OCI-LY3 (cell line): Measurements from ENCODE around the gene CSE1L.

Experiments
- H2AFZ ChIP-seq: fragments of 200-600, 300-600 bp; shearing (Covaris generic); 2 replicates; pipeline ENCODE4 v1.6.0; 2014; ENCODE audit warnings: antibody characterized with exemption, low read depth, low read length
- H3K27ac ChIP-seq: fragments of 200-600, 300-600 bp; sonication (generic); 2 replicates; pipeline ENCODE4 v1.5.1; 2014; ENCODE audit warnings: mild to moderate bottlenecking, low read length, moderate library complexity, mixed read lengths
- H3K27me3 ChIP-seq: fragments of 200-600, 300-600 bp; sonication (generic); 2 replicates; pipeline ENCODE4 v1.6.1; 2014; ENCODE audit warnings: low read depth, low read length, mixed read lengths
- H3K36me3 ChIP-seq: fragments of 200-600, 300-600 bp; sonication (generic); replicated peaks from 2 replicates; pipeline ENCODE3; 2014; ENCODE audit warnings: low read depth, low read length, mixed read lengths
- H3K4me1 ChIP-seq: fragments of 300-600, 200-600 bp; sonication (generic); 2 replicates; pipeline ENCODE4 v1.6.1; 2014; ENCODE audit warnings: low read length, mixed read lengths
- H3K4me2 ChIP-seq: fragments of 200-600, 300-600 bp; sonication (generic); 2 replicates; pipeline ENCODE4 v1.6.1; 2014; ENCODE audit warnings: low read length, mixed read lengths
- H3K4me3 ChIP-seq: fragments of 300-600, 200-600 bp; sonication (generic); 2 replicates; pipeline ENCODE4 v1.5.1; 2014; ENCODE audit warnings: antibody characterized with exemption, mild to moderate bottlenecking, low read length, moderate library complexity
- H3K79me2 ChIP-seq: fragments of 300-600, 200-600 bp; shearing (Covaris generic); 2 replicates; pipeline ENCODE4 v1.6.1; 2014; ENCODE audit warnings: mild to moderate bottlenecking, low read length, mixed read lengths
- H3K9ac ChIP-seq: fragments of 300-600, 200-600 bp; shearing (Covaris generic); 2 replicates; pipeline ENCODE4 v1.6.0; 2014; ENCODE audit warnings: mild to moderate bottlenecking, low read length, moderate library complexity
- H3K9me3 ChIP-seq: fragments of 200-600, 300-600 bp; shearing (Covaris generic); 2 replicates; pipeline ENCODE4 v1.6.1; 2014; ENCODE audit warnings: low read length, mixed read lengths; ENCODE audit not compliant: insufficient read depth
- H4K20me1 ChIP-seq: fragments of 200-600, 300-600 bp; sonication (generic); 2 replicates; pipeline ENCODE4 v1.6.1; 2016; ENCODE audit warnings: low read length, mixed read lengths; ENCODE audit not compliant: insufficient read depth
- EZH2phosphoT487 ChIP-seq: fragments of 200-600 bp; shearing (Covaris generic); IDR thresholded peaks from 2 replicates; pipeline ENCODE4 v1.6.1; 2018; ENCODE audit warnings: antibody characterized with exemption, mixed run types, low read depth
- TF ChIP-seq, protein P1 (sequence below): fragments of 200-600, 300-600 bp; sonication (generic); IDR thresholded peaks from 2 replicates; pipeline ENCODE4 v1.5.1; 2014; ENCODE audit warnings: antibody characterized with exemption, low read length, low read depth

CSE1L gene

DNA sequence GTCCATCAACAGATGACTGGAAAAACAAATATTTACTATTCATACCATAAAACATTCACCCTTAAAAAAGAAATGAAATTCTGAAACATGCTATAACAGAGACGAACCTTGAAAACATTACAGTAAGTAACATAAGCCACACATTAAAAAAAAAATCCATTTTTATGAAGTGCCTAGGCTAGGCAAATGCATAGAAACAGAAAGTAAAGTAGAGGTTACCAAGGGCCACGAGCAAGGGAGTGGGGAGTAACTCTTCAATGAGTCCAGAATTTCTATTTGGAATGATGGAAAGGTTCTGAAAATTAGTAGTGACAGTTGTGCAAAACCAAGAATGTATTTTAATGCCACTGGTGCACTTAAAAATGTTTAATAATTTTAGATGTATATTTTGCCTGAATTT lies 94.3 kb downstream of the CSE1L start:
- Histone ChIP-seq H3K9ac (no peak overlapping the region), H3K79me2 (peaks cover 29% of the 10 kb centered on the region), H4K20me1 (peaks cover under 1% of the 10 kb centered on the region; the same call in 1 of the 2 replicates), H3K27ac (no peak overlapping the region), H3K27me3 (no peaks in the 10 kb centered on the region), H3K9me3 (no peaks in the 10 kb centered on the region), H2AFZ (no peak overlapping the region), H3K4me3 (no peak overlapping the region), H3K36me3 (peaks cover 29% of the 10 kb centered on the region), H3K4me1 (no peaks in the 10 kb centered on the region), H3K4me2 (no peak overlapping the region; the same call in 1 of the 2 replicates)
- TF ChIP-seq EZH2phosphoT487, result no peak
- TF ChIP-seq, protein P1, sequence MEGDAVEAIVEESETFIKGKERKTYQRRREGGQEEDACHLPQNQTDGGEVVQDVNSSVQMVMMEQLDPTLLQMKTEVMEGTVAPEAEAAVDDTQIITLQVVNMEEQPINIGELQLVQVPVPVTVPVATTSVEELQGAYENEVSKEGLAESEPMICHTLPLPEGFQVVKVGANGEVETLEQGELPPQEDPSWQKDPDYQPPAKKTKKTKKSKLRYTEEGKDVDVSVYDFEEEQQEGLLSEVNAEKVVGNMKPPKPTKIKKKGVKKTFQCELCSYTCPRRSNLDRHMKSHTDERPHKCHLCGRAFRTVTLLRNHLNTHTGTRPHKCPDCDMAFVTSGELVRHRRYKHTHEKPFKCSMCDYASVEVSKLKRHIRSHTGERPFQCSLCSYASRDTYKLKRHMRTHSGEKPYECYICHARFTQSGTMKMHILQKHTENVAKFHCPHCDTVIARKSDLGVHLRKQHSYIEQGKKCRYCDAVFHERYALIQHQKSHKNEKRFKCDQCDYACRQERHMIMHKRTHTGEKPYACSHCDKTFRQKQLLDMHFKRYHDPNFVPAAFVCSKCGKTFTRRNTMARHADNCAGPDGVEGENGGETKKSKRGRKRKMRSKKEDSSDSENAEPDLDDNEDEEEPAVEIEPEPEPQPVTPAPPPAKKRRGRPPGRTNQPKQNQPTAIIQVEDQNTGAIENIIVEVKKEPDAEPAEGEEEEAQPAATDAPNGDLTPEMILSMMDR, result no peak

DNA sequence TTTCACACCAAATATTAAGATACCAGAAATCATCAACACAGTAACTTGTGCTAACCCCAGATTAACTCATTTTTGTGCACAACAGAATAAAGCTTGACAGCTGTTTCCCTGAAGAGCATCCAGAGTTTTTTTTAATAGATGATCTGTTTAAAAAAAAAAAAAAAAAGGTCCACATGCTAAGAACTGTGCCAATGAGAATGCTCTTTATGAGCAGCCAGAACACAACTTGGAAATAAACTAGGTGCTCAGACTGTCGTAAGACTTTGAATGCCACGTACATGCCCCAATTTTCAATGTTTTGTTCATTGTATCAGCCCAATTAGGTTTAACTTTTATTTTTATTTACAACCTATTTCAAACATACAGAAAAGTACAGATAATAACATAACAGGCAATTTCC lies 94.7 kb downstream of the CSE1L start:
- H3K79me2 ChIP-seq, result peaks cover 32% of the 10 kb centered on the region
- no peak overlapping the region for H3K9ac ChIP-seq
- H4K20me1 ChIP-seq, result no peaks in the 10 kb centered on the region; the same call in 1 of the 2 replicates
- H3K9me3 ChIP-seq, result no peaks in the 10 kb centered on the region
- H3K4me2 ChIP-seq, result no peak overlapping the region
- H3K4me1 ChIP-seq, result no peaks in the 10 kb centered on the region
- no peak overlapping the region for H2AFZ ChIP-seq
- H3K27ac ChIP-seq, result no peak overlapping the region
- H3K27me3 ChIP-seq, result no peaks in the 10 kb centered on the region
- H3K36me3 ChIP-seq, result peaks cover 27% of the 10 kb centered on the region
- TF ChIP-seq, protein P1, result no peak
- no peak for TF ChIP-seq EZH2phosphoT487
- H3K4me3 ChIP-seq, result no peak overlapping the region
